CD4-positive, alpha-beta T cell (primary cell): ENCODE results near the gene TACR1. TPM values are rescaled to one million over a fixed set of nuclear protein-coding genes. Genes with fewer than 3 reads are reported as not detected.

ENCODE experiments used
- ATAC-seq: fragments of 200-7000 bp; cut with Tn5 transposase; one replicate; pipeline ENCODE4 v1.10.0; 2022; ENCODE audit warnings: mild to moderate bottlenecking; ENCODE audit not compliant: poor library complexity
- CTCF ChIA-PET: fragments of 350-600 bp; sonication (Branson Sonifier 250); formaldehyde crosslinking; loops from one replicate; lab custom pipeline; 2021; ENCODE audit warnings: antibody characterized with exemption, inconsistent platforms; lab: Charles Lee
- POLR2A ChIA-PET: fragments of 350-600 bp; sonication (Branson Sonifier 250); formaldehyde crosslinking; loops from one replicate; lab custom pipeline; 2021; ENCODE audit warnings: antibody characterized with exemption, inconsistent platforms; lab: Charles Lee
- DNase-seq, 14 experiments: peaks; one replicate each; pipeline ENCODE4 v3.0.0-alpha.2; 2013 to 2020; ENCODE audit warnings: mixed read lengths in 2 of 14
- H3K27ac ChIP-seq, 2 donors: one replicate each; pipeline versions ENCODE4 v1.5.1 to v1.7.0; 2013; ENCODE audit warnings: low read length in 2 of 2, low read depth in 1 of 2, mild to moderate bottlenecking in 1 of 2
- H3K27me3 ChIP-seq, 2 experiments: 1 replicate in 1 of 2; 2 replicates in 1 of 2; pipeline versions ENCODE4 v1.6.1 to v1.7.0; 2013; ENCODE audit warnings: low read length in 2 of 2, control low read depth in 1 of 2, mild to moderate bottlenecking in 1 of 2, moderate library complexity in 1 of 2; ENCODE audit not compliant: insufficient read depth in 2 of 2, control insufficient read depth in 1 of 2
- H3K36me3 ChIP-seq: one replicate; pipeline ENCODE4 v1.6.1; 2013; ENCODE audit warnings: low read length, control low read depth; ENCODE audit not compliant: insufficient read depth
- H3K4me1 ChIP-seq: one replicate; pipeline ENCODE4 v1.6.1; 2013; ENCODE audit warnings: low read length, control low read depth; ENCODE audit not compliant: insufficient read depth
- H3K4me3 ChIP-seq: one replicate; pipeline ENCODE4 v1.5.1; 2013; ENCODE audit warnings: mild to moderate bottlenecking, low read length, moderate library complexity
- H3K9me3 ChIP-seq, 2 experiments: 1 replicate in 1 of 2; 2 replicates in 1 of 2; pipeline versions ENCODE4 v1.6.1 to v1.7.0; 2013; ENCODE audit warnings: low read length in 2 of 2, mild to moderate bottlenecking in 2 of 2, control low read depth in 1 of 2, moderate library complexity in 1 of 2; ENCODE audit not compliant: control insufficient read depth in 1 of 2, insufficient read depth in 1 of 2
- H3K27ac Mint-ChIP-seq: one replicate; pipeline ENCODE4 v1.8.0; 2020; ENCODE audit warnings: mixed read lengths
- H3K27me3 Mint-ChIP-seq: one replicate; pipeline ENCODE4 v1.8.0; 2021; ENCODE audit warnings: mixed read lengths
- H3K36me3 Mint-ChIP-seq: one replicate; pipeline ENCODE4 v1.8.0; 2021; ENCODE audit warnings: low read depth, mixed read lengths
- H3K4me1 Mint-ChIP-seq: one replicate; pipeline ENCODE4 v1.8.0; 2021; ENCODE audit warnings: low read depth, mixed read lengths
- H3K4me3 Mint-ChIP-seq: one replicate; pipeline ENCODE4 v1.8.0; 2020; ENCODE audit warnings: mild to moderate bottlenecking, mixed read lengths
- H3K9me3 Mint-ChIP-seq: one replicate; pipeline ENCODE4 v1.8.0; 2020; ENCODE audit warnings: mixed read lengths
- CTCF ChIP-seq: fragments of 200-600 bp; IDR thresholded peaks from one replicate; pipeline ENCODE4 v1.8.0; 2022; ENCODE audit warnings: antibody characterized with exemption, mild to moderate bottlenecking
- intact Hi-C, 2 experiments: fragments of 100-400 bp; cut with DNase I in 1 of 2; cut with micrococcal nuclease in 1 of 2; formaldehyde crosslinking; loops; one replicate each; pipeline versions ENCODE4 v1.15.1 to v1.9.0; 2023 to 2025; cut with DNase I, micrococcal nuclease
- total RNA-seq, 174 experiments: library from RNA in 2 of 174; stranded (reverse) in 2 of 174; gene quantifications; one replicate each; pipeline ENCODE4 v1.2.3 and lab custom pipeline; 2021 to 2026

The TACR1 gene
- total RNA-seq, 2 experiments from 2014 or later: 0.14 TPM; not detected in 1

GRCh38 chr2:75030218-75031009, 168.9 kb downstream of the TACR1 start:
- no peak overlapping the region for H3K27ac Mint-ChIP-seq
- intact Hi-C loops: no loop called here
- ChIA-PET POLR2A (no interaction called here), CTCF (no interaction called here)
- peaks cover 5% of the 10 kb centered on the region for H3K36me3 Mint-ChIP-seq
- no peak overlapping the region for H3K4me3 ChIP-seq
- ATAC-seq (no peak), DNase-seq (no peak)
- H3K4me1 ChIP-seq: no peaks in the 10 kb centered on the region
- no peak for TF ChIP-seq CTCF
- H3K27me3 ChIP-seq: no peaks in the 10 kb centered on the region
- H3K27me3 Mint-ChIP-seq: no peaks in the 10 kb centered on the region
- no peaks in the 10 kb centered on the region for H3K9me3 ChIP-seq
- H3K27ac ChIP-seq: no peak overlapping the region
- no peaks in the 10 kb centered on the region for H3K9me3 Mint-ChIP-seq
- H3K4me3 Mint-ChIP-seq: no peak overlapping the region
- no peaks in the 10 kb centered on the region for H3K4me1 Mint-ChIP-seq
- no peaks in the 10 kb centered on the region for H3K36me3 ChIP-seq

- no peaks in the 10 kb centered on the region for H3K9me3 Mint-ChIP-seq
- Histone ChIP-seq H3K4me1 (no peaks in the 10 kb centered on the region), H3K36me3 (no peaks in the 10 kb centered on the region), H3K27ac (no peak overlapping the region), H3K9me3 (no peaks in the 10 kb centered on the region), H3K4me3 (no peak overlapping the region), H3K27me3 (no peaks in the 10 kb centered on the region)
- CTCF ChIA-PET: no interaction called here
- H3K27ac Mint-ChIP-seq: no peak overlapping the region
- no peak for TF ChIP-seq CTCF
- POLR2A ChIA-PET: no interaction called here
- no peaks in the 10 kb centered on the region for H3K27me3 Mint-ChIP-seq
- H3K4me3 Mint-ChIP-seq: no peak overlapping the region
- no peak for DNase-seq
- H3K36me3 Mint-ChIP-seq: peaks cover 5% of the 10 kb centered on the region
- no peaks in the 10 kb centered on the region for H3K4me1 Mint-ChIP-seq
- no peak for ATAC-seq
- intact Hi-C loops: no loop called here
Observed at GRCh38 chr2:75027886-75028285, 171.4 kb downstream of the TACR1 start.

- intact Hi-C loops: no loop called here
- H3K27ac Mint-ChIP-seq: no peak overlapping the region
- Histone ChIP-seq H3K27ac (no peak overlapping the region), H3K27me3 (no peaks in the 10 kb centered on the region), H3K9me3 (no peaks in the 10 kb centered on the region), H3K4me1 (no peaks in the 10 kb centered on the region), H3K36me3 (no peaks in the 10 kb centered on the region), H3K4me3 (no peak overlapping the region)
- no peaks in the 10 kb centered on the region for H3K9me3 Mint-ChIP-seq
- no peaks in the 10 kb centered on the region for H3K4me1 Mint-ChIP-seq
- DNase-seq (no peak), ATAC-seq (no peak)
- no peak for TF ChIP-seq CTCF
- peaks cover 5% of the 10 kb centered on the region for H3K36me3 Mint-ChIP-seq
- H3K27me3 Mint-ChIP-seq: no peaks in the 10 kb centered on the region
- POLR2A ChIA-PET: no interaction called here
- CTCF ChIA-PET: no interaction called here
- H3K4me3 Mint-ChIP-seq: no peak overlapping the region
Observed at GRCh38 chr2:75025633-75026380, 173.5 kb downstream of the TACR1 start.
